Loucy (cell line): ENCODE results near the gene USP5.

Experiments used
- CTCF ChIP-seq: fragments of 200-600 bp; sonication (generic); conservative IDR thresholded peaks from 2 replicates; pipeline ENCODE4 v1.5.1; 2014; ENCODE audit warnings: mild to moderate bottlenecking, antibody characterized with exemption, low read length
- EZH2phosphoT487 ChIP-seq: fragments of 200-600 bp; IDR thresholded peaks from 2 replicates; pipeline ENCODE4 v1.6.1; 2018; ENCODE audit warnings: antibody characterized with exemption, mild to moderate bottlenecking, moderate library complexity, borderline replicate concordance

GRCh38 chr12:6903722-6904121, 51.8 kb downstream of the USP5 start:
- TF ChIP-seq CTCF (no peak), EZH2phosphoT487 (no peak)
